Measurements from ENCODE around the gene FMNL2. TPM values are rescaled to one million over a fixed set of nuclear protein-coding genes. Genes with fewer than 3 reads are reported as not detected.
A peak's percentile ranks its signal among the peaks of the same experiment; 100 is the strongest.

The FMNL2 gene
- total RNA-seq, 1 experiment from 2014 or later = 43.1 TPM

DNA sequence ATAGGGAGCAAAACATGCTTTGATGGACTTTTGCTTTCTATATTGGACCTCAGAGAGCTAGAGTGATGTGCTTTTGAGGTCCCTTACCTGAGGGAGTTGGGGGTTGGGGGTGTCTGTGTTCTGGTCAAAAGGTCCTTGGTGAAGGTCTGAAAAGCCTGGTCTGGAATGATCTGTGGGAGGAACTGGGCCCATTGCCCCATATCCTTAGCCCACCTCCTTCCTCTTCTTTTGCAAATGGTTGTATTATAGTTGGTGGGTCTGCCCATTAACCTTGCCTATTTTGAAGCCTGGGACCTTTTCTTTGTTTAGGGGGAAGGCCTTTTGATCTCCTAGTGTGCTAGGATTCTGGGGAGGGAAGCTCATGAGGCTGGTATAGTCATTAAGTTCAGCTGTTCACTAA is 88.7 kb downstream of the FMNL2 start:
- Histone ChIP-seq H3K9me3 (ENCODE audit: low read depth, low read length, poor library complexity, severe bottlenecking) (no peaks in the 10 kb centered on the region), H3K4me3 (ENCODE audit: low read depth, low read length, poor library complexity, severe bottlenecking) (no peak overlapping the region), H3K27me3 (replicated peaks; ENCODE audit: insufficient read depth, low read depth, low read length, poor library complexity) (no peaks in the 10 kb centered on the region), H3K4me1 (ENCODE audit: insufficient read depth, low read length, poor library complexity, severe bottlenecking) (peaks cover 77% of the 10 kb centered on the region), H3K27ac (ENCODE audit: low read depth, low read length, poor library complexity, severe bottlenecking) (no peak overlapping the region), H3K36me3 (ENCODE audit: insufficient read depth, low read length, poor library complexity, severe bottlenecking) (no peaks in the 10 kb centered on the region)
- CTCF ChIA-PET = no interaction called here
- POLR2A ChIA-PET (ENCODE audit: low non-redundant PET) = no interaction called here
- intact Hi-C loops (cut with micrococcal nuclease; ENCODE audit: unreplicated experiment) = loop anchor here (5.0 kb wide), 2 partner anchors 204 to 246 kb away; partner anchors contain the start of gene STAM2
- TF ChIP-seq, protein P1, sequence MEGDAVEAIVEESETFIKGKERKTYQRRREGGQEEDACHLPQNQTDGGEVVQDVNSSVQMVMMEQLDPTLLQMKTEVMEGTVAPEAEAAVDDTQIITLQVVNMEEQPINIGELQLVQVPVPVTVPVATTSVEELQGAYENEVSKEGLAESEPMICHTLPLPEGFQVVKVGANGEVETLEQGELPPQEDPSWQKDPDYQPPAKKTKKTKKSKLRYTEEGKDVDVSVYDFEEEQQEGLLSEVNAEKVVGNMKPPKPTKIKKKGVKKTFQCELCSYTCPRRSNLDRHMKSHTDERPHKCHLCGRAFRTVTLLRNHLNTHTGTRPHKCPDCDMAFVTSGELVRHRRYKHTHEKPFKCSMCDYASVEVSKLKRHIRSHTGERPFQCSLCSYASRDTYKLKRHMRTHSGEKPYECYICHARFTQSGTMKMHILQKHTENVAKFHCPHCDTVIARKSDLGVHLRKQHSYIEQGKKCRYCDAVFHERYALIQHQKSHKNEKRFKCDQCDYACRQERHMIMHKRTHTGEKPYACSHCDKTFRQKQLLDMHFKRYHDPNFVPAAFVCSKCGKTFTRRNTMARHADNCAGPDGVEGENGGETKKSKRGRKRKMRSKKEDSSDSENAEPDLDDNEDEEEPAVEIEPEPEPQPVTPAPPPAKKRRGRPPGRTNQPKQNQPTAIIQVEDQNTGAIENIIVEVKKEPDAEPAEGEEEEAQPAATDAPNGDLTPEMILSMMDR (conservative IDR thresholded peaks at IDR 0.05; ENCODE audit: low read depth, low read length) = no peak
- no TSS peak for BruUV-seq (replicated peaks)
- DNase-seq (ENCODE audit: low spot score) = no peak

- POLR2A ChIA-PET (ENCODE audit: low non-redundant PET) = interaction anchor here (0.6 kb wide), 1 partner anchor 73 kb away, joined by 3 read pairs; no protein-coding TSS in a partner anchor
- no peak for DNase-seq (ENCODE audit: low spot score)
- no peaks in the 10 kb centered on the region for H3K27me3 ChIP-seq (replicated peaks; ENCODE audit: insufficient read depth, low read depth, low read length, poor library complexity)
- TF ChIP-seq EZH2 (IDR thresholded peaks at IDR 0.05; ENCODE audit: borderline replicate concordance, low read depth, low read length, poor library complexity, severe bottlenecking) = no peak
- TF ChIP-seq, protein P1 (conservative IDR thresholded peaks at IDR 0.05; ENCODE audit: low read depth, low read length) = no peak
- intact Hi-C loops (cut with micrococcal nuclease; ENCODE audit: unreplicated experiment) = no loop called here
- no peak overlapping the region for H3K4me3 ChIP-seq (ENCODE audit: low read depth, low read length, poor library complexity, severe bottlenecking)
- BruUV-seq (replicated peaks) = no TSS peak
- H3K9me3 ChIP-seq (ENCODE audit: low read depth, low read length, poor library complexity, severe bottlenecking) = no peaks in the 10 kb centered on the region
- peak overlapping the region; percentile 6 for H3K27ac ChIP-seq (ENCODE audit: low read depth, low read length, poor library complexity, severe bottlenecking)
- CTCF ChIA-PET = no interaction called here
- peaks cover 76% of the 10 kb centered on the region for H3K4me1 ChIP-seq (ENCODE audit: insufficient read depth, low read length, poor library complexity, severe bottlenecking)
- H3K36me3 ChIP-seq (ENCODE audit: insufficient read depth, low read length, poor library complexity, severe bottlenecking) = no peaks in the 10 kb centered on the region
These were observed 91.1 kb downstream of the FMNL2 start for GRCh38 chr2:152425765-152426727.

DNA sequence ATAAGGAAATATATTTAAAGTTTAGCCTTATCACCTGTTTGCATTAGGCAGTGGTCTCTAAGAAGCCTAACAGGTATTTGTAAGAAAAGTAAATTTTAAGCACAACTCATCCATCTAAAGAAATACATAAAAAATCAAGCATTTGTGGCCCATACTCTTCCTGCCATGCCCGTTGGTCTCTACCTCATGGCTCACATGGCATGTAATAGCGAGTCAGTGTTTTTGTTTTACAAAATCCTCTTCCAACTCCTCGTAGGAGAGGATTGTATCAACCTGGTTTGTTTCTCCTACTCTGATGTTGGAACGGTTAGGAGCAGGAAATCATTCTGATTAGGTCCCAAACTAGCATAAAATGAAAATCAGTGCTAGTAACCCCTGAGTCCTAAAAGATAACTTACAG is 91.8 kb downstream of the FMNL2 start:
- no peak for TF ChIP-seq EZH2 (IDR thresholded peaks at IDR 0.05; ENCODE audit: borderline replicate concordance, low read depth, low read length, poor library complexity, severe bottlenecking)
- TF ChIP-seq, protein P1 (conservative IDR thresholded peaks at IDR 0.05; ENCODE audit: low read depth, low read length) = no peak
- Histone ChIP-seq H3K36me3 (ENCODE audit: insufficient read depth, low read length, poor library complexity, severe bottlenecking) (no peaks in the 10 kb centered on the region), H3K27ac (ENCODE audit: low read depth, low read length, poor library complexity, severe bottlenecking) (no peak overlapping the region), H3K4me3 (ENCODE audit: low read depth, low read length, poor library complexity, severe bottlenecking) (no peak overlapping the region), H3K4me1 (ENCODE audit: insufficient read depth, low read length, poor library complexity, severe bottlenecking) (peaks cover 76% of the 10 kb centered on the region), H3K27me3 (replicated peaks; ENCODE audit: insufficient read depth, low read depth, low read length, poor library complexity) (no peaks in the 10 kb centered on the region), H3K9me3 (ENCODE audit: low read depth, low read length, poor library complexity, severe bottlenecking) (no peaks in the 10 kb centered on the region)
- no peak for DNase-seq (ENCODE audit: low spot score)
- intact Hi-C loops (cut with micrococcal nuclease; ENCODE audit: unreplicated experiment) = no loop called here
- CTCF ChIA-PET = no interaction called here
- no TSS peak for BruUV-seq (replicated peaks)
- POLR2A ChIA-PET (ENCODE audit: low non-redundant PET) = no interaction called here

Measured in A673 (cell line).